HG03175 (cell line): ENCODE data around the gene MYH8.

Source experiments
- ATAC-seq: cut with Tn5 transposase; IDR thresholded peaks from one replicate; pipeline ENCODE4 v1.9.1; 2021; ENCODE audit warnings: mild to moderate bottlenecking, moderate library complexity; ENCODE audit not compliant: unreplicated experiment

MYH8 gene

GRCh38 chr17:10384175-10384574 lies 37.6 kb downstream of the MYH8 start:
- ATAC-seq: no peak

GRCh38 chr17:10380631-10381408 lies 40.9 kb downstream of the MYH8 start:
- no peak for ATAC-seq

- ATAC-seq: no peak
Measured at GRCh38 chr17:10372906-10373305, 48.8 kb downstream of the MYH8 start, which contains the start of gene MYH13. Gene MYH13, minus strand, starts transcription at chr17:10373006. Its CDS starts 8,476 bp downstream, at chr17:10364530.

- ATAC-seq: no peak
Measured at GRCh38 chr17:10370016-10370608, 51.6 kb downstream of the MYH8 start.

- no peak for ATAC-seq
Measured at GRCh38 chr17:10369239-10369638, 52.5 kb downstream of the MYH8 start.

- no peak for ATAC-seq
Measured at GRCh38 chr17:10368561-10368960, 53.2 kb downstream of the MYH8 start.

GRCh38 chr17:10360578-10360977 lies 61.2 kb downstream of the MYH8 start:
- no peak for ATAC-seq

- ATAC-seq: no peak
Measured at GRCh38 chr17:10357768-10358167, 64.0 kb downstream of the MYH8 start.

- ATAC-seq: no peak
Measured at GRCh38 chr17:10354651-10355050, 67.1 kb downstream of the MYH8 start.

GRCh38 chr17:10352893-10353292 lies 68.9 kb downstream of the MYH8 start:
- no peak for ATAC-seq

GRCh38 chr17:10349403-10349802 lies 72.3 kb downstream of the MYH8 start:
- no peak for ATAC-seq

GRCh38 chr17:10344816-10345215 lies 76.9 kb downstream of the MYH8 start:
- ATAC-seq: no peak
